GM18870 (cell line): Measurements from ENCODE around the gene SNIP1.
"Not testable (repeated sequence)": the region's sequence is repeated elsewhere in the genome, so short reads cannot be mapped to it uniquely, and the experiment has no call there.

Experiments
- ATAC-seq: cut with Tn5 transposase; IDR thresholded peaks from one replicate; pipeline ENCODE4 v1.9.1; 2021; ENCODE audit warnings: moderate library complexity; ENCODE audit not compliant: unreplicated experiment

The SNIP1 gene, protein sequence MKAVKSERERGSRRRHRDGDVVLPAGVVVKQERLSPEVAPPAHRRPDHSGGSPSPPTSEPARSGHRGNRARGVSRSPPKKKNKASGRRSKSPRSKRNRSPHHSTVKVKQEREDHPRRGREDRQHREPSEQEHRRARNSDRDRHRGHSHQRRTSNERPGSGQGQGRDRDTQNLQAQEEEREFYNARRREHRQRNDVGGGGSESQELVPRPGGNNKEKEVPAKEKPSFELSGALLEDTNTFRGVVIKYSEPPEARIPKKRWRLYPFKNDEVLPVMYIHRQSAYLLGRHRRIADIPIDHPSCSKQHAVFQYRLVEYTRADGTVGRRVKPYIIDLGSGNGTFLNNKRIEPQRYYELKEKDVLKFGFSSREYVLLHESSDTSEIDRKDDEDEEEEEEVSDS

GRCh38 chr1:37553927-37554808 lies at the start of gene SNIP1:
Gene SNIP1 (minus strand): TSS chr1:37554293. CDS start chr1:37554229, 64 bp downstream.
- ATAC-seq, result peak; percentile 79

DNA sequence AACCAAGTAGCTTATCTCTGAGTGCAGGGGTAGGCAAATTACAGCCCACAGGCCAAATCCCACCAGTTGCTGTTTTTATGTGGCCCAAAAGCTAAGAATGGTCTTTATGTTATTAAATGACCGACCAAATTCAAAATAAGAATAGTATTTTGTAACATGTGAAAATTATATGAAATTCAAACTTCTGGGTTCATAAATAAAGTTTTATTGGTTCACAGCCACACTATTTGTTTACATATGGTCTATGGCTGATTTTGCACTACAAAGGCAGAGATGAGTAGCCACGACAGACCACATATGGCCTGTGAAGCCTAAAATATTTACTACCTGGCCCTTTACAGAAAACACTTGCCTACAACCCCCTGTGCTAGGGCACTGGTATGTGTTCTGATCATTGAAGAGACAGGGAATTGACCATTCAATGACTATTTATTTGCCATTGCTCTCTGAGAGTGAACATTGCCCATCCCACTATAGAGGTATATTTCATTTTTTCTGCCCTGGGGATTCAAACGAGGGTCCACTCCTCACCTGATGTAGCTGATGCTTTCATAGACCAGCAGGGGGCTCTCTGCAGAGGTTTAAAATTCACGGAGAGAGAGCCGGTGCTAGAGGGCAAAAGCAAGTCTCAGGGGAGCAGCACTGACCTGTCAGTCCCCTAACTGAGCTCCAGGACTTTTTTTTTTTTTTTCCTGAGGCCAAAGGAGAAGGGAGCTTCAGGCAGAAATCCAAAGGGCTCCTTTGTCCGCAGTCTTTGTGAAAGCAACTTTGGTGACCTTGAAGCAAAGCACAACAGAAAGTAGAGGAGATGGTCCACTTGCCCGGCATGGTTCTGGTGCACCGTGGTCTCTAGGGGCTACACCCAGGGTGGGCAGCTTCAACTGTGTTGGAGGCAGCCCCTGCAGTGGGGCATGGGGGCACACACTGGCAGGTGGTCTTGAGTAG lies 48.9 kb upstream of the SNIP1 start:
- no peak for ATAC-seq

DNA sequence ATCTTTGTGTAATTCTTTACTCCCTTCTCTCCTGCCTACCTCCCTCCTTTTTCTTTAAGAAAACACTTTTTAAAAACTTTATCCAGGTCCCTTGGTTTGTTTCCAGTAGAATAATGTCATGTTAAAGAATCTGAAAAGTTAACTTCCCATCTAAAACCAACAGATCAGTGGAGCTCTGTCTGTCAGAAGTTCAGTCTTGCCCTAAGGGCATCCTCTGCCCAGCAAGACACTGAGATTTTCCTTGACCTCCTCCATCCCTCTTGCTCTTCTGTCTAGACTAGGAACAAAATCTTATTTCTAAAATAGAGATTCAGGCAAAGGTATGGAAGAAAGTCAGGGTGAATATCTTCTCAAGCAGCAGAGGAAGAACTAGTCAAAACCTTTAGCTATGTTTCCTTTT lies 47.3 kb upstream of the SNIP1 start:
- ATAC-seq, result no peak

DNA sequence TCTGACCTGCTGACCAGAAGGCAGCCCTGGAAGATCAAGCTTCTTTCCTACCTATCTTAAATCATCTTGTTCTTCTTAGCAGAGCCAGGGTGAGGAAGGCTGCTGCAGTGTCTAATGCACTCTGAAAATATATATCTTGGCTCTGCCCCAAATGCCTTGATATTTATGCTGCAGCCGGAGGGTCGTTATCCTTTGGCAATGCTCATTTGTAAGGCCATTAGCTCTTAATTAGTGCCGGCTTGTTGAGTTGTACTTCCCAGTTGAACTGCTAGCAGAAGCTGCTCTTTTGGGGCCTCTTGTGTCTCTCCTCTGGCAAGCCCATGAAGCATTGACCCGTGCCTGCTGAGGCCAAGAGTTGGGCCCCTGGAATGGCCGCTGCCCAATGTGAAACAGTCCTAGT lies 45.8 kb upstream of the SNIP1 start:
- no peak for ATAC-seq

DNA sequence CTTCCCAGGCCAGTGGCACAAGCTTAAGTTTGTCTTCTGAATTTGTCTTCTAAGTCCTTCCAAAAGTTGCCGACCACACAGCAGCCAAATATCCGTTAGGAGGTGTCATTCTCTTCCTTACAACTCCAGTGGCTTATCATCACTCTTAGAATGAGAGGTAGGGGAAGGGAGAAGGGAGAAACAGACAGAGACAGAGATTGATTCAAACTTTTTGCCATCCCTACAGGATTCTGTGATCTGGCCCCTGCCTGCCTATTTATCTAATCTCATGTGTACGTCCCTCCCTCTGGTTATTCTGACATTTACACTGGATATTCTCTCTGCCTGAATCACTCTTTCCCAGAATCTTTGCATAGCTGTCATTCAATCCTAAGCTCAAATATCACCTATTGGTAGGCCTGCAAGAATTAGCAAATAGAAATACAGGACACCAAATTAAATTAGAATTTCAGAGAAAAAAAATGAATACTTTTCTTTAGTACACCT lies 42.1 kb upstream of the SNIP1 start:
- ATAC-seq, result no peak

DNA sequence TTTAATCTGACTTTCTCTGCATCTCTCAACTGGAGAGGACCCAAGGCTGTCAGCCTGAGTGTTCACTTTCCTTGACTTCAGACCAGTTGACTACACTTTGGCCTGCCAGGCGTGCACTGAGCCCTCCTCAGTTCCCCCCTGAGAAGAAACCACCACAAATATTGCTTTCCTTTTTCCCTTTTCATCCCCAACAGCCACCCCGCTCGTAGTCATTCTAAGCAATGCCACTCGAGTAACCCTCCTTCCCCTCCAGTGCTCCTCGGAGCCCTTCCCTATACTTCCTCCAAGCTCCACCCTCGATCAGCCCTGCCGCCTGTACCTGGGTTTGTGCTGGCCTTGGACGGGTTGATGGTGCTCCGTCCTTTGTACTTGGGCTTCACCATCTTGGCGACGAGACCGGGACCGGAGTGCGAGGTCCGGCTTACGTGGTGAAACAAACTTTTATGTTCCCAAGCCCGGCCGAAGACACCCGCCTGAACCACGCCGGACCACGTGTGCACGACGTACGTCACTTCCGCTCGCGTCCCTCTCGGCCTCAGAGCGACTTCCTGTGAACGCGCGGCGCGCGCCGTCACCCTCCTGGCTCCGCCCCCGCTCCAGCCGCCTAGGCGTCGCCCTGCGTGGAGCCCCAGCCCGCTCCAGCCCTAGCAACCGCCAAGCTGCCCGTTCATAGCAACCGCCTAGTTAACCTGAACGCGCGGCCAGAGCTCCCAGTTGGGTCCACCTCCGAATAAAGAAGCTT lies 41.5 kb upstream of the SNIP1 start, which contains the start of gene GNL2:
GNL2 (minus strand) TSS at position 498 of the 742 bp plus-strand sequence; CDS start at position 383, 115 bp downstream.
- peak; percentile 89 for ATAC-seq

DNA sequence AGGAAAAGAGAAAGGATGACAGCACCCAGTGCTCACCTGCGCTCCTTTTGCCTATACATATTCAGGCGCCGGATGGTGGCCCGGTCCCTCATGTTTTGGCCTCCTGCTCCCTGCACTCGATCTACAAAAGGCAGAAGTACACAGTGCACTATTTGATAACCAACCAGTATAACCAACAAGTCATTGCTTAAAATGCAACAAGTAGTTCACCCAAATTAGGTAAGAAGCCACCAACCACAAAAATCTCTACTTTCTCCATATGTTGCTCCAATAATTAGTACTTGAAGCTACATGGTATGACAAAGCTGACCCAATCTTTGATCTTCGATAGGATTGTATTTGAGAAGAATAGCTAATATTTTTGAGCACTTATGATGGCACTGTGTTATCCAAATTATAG lies 39.6 kb upstream of the SNIP1 start:
- no peak for ATAC-seq

DNA sequence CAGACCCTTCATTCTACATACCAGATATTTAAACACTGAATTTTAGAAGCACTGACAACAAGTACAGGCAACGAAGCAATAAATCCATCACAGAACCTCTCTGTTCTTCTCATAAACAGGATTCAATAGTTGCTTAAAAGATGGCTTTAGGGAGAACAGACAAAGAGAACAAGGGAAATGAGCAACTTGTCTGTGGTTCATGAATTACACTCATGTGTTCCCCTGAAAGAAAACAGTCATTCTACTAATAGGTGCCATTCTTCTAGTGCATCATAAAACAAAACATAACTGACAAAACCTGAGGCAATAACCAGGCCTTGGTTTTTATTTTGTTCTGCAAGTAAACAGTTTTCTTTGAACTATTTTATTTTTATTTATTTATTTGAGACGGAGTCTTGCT lies 34.8 kb upstream of the SNIP1 start:
- ATAC-seq, result no peak

DNA sequence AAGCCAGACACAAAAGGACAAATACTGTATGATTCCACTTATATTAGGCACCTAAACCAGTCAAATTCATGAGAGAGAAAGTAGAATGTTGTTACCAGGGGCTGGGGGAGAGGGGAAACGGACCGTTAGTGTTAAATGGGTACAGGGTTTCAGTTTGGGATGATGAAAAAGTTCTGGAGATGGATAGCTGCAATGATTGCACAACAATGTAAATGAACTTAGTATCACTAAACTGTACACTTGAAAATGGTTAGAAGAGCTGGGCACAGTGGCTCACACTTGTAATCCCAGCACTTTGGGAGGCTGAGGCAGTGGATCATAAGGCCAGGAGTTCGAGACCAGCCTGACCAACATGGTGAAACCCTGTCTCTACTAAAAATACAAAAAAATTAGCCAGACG lies 30.5 kb upstream of the SNIP1 start:
- ATAC-seq, result not testable (repeated sequence)

GRCh38 chr1:37575692-37576091 lies 21.6 kb upstream of the SNIP1 start:
- ATAC-seq, result no peak

DNA sequence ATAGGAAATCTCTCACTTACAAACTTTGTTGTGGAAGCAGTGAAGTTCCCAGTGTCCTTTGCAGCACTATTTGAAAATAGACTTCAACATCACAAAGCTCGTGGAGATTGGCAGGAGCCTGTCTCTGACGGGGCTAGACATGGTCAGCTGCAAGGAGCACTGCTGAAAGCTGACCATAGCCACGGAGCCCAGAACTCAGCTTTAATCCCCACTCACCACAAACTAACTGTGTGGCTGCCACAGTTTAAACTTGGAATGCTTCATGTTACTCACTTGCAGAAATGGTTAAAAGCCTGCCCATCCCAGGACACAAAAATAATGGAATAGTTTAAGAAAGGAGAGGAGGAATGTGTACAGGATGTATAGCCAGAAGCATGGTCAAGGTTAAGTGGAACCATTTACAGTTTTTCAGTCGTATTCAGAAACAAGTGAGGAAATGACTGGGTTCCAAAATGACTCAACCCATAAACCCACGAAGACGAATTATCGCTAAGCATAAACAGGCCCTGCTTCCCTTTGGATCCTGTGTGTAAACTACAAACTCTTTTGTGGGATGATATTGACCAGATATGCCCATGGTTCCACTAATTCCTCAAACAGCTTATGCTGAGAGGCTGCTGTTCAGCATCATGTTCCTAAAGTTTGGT lies 20.9 kb upstream of the SNIP1 start:
- ATAC-seq, result no peak

DNA sequence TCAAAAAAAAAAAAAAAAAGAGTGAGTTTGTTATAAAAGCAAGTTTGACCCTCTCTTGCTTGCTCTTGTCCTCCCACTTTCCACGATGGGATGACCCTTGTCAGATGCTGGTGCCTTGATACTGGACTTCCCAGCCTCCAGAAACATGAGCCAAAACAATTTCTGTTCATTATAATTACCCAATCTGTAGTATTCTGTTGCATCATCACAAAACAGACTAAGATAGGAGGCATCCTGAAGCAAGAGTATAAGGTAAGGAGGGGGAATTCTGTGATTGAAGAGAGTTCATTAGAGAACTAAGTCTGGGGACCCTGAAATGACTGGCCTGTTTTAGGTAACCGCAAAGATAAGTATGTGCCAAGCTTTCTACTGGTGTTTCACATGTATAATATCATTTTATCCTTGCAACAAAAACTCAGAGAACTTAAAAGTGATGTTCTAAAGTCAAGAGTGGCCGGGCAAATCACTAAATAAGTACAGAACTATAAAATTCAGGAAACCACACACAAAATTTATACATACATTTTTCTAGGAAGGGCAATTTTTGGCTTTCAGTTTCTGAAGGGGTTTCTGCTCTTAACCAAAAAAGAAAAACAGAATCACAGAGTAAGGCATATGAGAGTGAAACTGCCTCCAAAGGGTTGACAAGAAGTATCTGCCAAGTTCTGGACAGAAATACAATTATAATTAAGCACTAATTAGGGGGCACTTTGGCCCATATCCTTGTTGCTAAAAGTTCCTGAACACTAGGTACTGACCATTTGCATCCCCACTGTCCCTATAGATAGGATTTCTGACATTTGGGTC lies 16.6 kb upstream of the SNIP1 start:
- ATAC-seq, result no peak

DNA sequence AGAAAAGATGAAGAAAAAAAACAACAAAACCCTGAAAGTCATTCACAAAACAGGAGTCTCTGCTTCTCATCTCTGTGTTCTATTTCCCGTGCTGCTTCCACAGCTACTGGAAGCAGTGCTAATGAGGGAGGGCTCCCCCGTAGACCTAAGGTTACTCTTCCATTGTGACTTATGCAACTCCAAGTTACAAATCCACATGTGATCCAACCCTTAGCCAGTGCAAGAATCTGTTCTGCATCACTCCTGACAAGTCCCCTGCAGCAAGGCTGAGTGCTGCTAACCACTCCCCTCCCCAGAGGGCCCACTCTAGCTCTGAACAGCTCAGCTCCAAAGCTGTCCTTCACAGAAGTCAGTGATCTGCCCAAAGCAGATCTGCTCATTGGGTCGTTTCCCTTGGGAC lies 12.9 kb upstream of the SNIP1 start:
- ATAC-seq, result no peak

- ATAC-seq, result no peak
Measured at GRCh38 chr1:37564892-37565291, 10.8 kb upstream of the SNIP1 start.

DNA sequence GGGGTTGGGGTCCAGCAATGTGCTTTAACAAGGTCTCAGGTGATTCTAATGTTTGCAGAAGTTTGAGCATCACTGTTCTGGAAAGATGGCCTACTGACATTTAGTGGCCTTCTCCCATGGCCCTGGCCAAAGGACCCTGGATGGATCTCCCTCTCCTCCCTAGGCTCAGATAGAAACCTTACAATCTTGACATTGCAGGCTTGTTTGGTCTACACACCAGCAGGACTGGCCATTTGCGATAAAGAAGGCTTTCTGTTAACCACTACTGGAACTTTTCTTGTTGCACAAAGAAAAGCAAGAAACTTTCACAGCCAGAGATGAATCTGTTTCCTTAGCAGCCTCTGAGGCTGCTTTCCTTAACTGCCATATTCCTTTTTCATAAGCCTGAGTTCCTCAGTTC lies 8.9 kb upstream of the SNIP1 start:
- no peak for ATAC-seq

DNA sequence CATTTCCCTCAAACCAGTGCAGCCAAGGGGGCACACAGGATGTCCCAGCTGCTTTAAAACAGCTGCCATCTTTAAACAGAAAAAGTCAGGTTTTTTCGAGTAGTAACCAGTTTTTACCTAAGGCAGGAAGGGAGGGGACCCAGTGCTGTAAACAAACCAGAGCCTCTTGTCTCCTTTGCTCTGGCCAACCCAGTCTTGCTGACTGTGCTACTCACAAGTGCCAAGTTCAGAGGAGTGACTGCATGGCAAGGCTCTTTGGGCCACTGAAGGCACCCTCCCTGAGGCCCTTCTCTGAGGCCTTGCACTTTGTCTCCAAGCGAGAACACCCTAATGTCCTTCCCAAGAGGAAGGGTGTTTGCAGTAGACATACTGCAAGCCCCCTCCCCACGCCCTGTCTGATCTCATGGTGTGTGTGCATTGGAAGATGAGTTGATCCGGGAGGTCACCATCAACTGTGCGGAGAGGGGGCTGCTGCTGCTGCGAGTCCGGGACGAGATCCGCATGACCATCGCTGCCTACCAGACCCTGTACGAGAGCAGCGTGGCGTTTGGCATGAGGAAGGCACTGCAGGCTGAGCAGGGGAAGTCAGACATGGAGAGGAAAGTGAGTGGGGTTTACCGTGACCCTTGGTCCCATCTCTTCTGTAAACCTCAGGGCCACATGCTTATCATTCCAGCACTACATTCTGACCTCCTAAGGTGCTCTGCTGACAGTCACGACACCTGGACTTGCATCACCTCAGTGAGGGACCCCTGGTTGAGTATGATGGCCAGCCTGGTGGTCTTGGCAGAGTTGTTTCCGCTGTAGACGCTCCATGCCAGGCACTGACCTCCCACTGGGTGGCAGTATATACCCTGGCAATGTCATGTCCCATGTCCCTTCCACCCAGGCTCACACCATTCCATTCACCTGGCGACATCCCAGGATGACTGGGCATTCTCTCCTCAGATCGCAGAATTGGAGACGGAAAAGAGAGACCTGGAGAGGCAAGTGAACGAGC lies 7.3 kb upstream of the SNIP1 start:
- no peak for ATAC-seq

- ATAC-seq, result no peak
Measured at GRCh38 chr1:37560401-37561132, 6.5 kb upstream of the SNIP1 start.
